ENCODE results near the gene MMP13.
"Not testable (repeated sequence)": the region's sequence is repeated elsewhere in the genome, so short reads cannot be mapped to it uniquely, and the experiment has no call there.

Gene MMP13

GRCh38 chr11:102955624-102956023 lies at the start of gene MMP13:
Gene MMP13, minus strand, starts transcription at chr11:102955732. Its CDS starts 27 bp downstream, at chr11:102955705.
- no peak for DNase-seq

DNA sequence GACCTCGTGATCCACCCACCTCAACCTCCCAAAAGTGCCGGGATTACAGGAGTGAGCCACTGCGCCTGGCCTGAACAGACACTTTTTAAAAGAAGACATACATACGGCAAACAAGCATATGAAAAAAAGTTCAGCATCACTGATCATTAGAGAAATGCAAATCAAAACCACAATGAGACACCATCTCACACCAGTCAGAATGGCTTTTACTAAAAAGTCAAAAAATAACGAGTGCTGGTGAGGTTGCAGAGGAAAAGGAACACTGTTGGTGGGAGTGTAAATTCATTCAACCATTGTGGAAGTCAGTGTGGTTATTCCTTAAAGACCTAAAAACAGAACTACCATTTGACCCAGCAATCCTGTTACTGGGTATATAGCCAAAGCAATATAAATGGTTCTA lies 48.7 kb upstream of the MMP13 start:
- DNase-seq: not testable (repeated sequence)

GRCh38 chr11:102994105-102994504 lies 38.6 kb upstream of the MMP13 start:
- no peak for DNase-seq

- DNase-seq: no peak
These were observed 36.2 kb upstream of the MMP13 start for GRCh38 chr11:102991776-102992175.

DNA sequence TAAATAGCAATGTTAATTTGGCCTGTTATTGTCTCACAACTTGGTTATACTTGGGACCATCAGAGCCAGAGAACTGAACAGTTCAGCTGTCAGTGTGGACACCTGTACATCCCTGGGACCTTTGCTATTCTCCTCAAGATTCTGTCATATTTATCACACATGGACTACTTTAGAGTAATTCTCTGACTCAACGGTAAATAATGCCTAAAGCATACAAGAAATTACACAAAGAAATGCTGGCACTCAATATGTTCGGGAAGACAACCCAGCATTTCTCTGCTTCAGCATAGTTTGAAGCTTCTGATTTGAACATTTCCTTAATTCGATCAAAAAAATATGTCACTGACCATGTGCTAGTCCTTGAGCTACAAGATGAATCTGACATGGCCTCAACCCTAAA lies 34.6 kb upstream of the MMP13 start:
- DNase-seq: no peak

- DNase-seq: no peak
These were observed 34.0 kb upstream of the MMP13 start for GRCh38 chr11:102989379-102990047.

GRCh38 chr11:102986815-102987214 lies 31.3 kb upstream of the MMP13 start:
- DNase-seq: no peak

- DNase-seq: no peak
These were observed 30.3 kb upstream of the MMP13 start for GRCh38 chr11:102985850-102986249.

DNA sequence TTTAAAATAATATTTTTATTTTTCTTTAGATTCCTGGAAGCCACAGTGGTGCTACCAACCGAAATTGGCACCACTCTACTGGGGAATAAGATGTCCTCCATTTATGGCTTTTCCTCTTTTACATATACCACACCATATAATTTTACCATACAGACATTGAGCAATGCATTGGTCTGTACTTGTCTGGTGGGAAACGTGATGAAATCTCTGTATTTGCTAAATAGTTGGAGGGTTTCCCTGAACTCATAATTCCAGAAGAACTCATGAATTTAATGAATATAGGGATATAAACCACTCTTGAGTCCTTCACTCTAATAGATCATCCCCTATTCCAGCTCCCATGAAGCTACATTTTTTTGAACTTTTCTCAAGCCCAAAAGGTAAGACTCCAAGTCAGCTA lies 28.0 kb upstream of the MMP13 start:
- no peak for DNase-seq

GRCh38 chr11:102981324-102981910 lies 25.9 kb upstream of the MMP13 start:
- no peak for DNase-seq

DNA sequence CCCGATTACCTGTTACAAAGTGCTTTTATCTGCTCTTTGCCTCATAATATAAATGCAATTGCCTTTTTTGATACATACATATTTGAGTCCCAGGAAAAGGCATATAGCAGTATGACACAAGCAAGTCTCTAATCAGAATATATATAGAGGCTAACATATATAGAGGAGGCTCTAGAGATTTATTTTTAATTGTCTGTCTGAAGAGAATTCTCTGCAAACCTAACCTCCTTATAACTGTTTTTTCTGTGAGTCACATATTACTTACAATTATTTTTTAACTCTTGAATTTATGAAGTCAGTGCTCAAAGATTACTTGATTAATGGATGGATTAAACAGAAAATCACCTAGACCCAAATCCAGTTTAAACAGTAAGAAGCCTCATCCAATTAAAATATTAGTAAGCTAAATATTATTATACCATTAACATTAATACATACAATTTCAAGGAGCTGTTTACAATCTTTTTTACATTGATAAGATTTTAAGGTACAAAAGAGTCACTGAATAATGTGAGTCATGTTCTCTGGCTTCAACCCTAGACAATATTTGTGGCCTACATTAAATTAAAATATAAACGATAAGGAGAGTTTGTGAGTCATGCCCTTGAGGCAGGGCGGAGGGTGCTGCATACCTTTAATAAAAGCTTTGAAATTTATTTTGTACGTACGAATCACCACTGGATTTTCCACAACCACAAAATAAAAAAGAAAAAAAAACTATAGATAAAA lies 19.2 kb upstream of the MMP13 start:
- no peak for DNase-seq

DNA sequence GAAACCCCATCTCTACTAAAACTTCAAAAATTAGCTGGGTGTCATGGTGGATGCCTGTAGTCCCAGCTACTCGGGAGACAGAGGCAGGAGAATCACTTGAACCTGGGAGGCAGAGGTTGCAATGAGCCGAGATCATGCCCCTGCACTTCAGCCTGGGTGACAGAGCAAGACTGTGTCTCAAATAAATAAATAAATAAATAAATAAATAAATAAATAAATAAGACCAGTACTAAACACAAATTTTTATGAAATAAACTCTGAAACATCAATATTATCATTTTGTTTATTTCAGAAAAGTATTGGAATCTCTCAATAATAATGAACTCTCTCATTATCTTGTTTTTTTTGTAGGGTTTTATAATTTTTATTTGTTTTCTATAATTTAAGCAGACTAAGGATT lies 18.2 kb upstream of the MMP13 start:
- DNase-seq: not testable (repeated sequence)

DNA sequence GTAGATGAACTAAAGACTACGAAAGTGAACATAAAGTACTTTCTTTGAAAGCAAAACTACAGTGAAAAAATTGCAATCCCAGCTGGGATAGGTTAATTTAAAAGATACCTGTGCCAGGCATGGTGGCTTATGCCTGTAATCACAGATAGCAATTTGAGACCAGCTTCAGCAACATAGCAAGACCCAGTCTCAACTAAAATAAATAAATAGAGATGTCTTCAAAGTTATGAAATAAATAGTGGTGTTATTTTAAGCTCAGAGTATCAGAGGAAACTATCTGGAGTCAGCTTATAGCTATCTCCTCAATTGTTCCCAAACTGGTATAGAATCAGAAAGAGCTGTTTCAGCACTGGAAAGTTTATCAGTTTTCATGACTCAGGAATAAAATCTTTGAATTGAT lies 17.3 kb upstream of the MMP13 start:
- no peak for DNase-seq

GRCh38 chr11:102971766-102972165 lies 16.2 kb upstream of the MMP13 start:
- DNase-seq: no peak

DNA sequence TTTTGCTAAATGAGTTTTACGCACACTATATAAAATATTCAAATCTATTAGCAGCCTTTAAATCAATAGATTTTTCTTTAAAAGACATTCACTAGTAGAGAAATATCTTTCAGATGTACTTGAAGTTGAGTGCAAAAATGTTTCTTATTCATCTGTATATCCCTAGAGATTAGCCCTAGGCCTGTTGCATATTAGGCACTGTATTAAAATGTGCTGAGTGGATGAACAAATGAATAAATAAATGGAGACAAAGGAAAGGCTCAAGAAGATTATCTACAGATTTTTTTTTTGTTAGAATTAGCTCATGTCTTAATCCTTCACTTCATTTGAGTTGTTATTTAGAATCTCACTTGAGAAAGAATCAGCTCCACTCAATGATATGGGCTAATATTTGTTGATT lies 12.0 kb upstream of the MMP13 start:
- DNase-seq: no peak

GRCh38 chr11:102966011-102966410 lies 10.5 kb upstream of the MMP13 start:
- DNase-seq: no peak

- DNase-seq: no peak
These were observed 9.3 kb upstream of the MMP13 start for GRCh38 chr11:102964867-102965266.

DNA sequence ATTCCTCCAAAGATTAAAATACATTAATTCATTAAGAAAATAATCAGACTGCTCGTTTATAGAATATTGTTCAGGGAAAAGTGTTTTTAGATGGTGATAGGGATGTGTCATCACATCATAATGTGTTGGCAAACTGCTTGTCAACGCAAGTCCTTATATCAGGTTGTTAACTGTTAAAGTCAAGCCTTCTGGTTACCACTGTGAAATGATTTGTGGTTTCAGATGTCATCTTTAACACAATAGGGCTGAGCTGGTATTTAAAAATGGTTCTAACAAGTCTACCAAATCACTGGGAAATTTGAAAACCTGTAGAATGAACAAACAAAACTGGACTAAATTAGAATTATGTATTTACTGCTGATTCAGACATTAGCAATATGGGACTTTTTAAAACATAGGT lies 2.4 kb upstream of the MMP13 start:
- no peak for DNase-seq

DNA sequence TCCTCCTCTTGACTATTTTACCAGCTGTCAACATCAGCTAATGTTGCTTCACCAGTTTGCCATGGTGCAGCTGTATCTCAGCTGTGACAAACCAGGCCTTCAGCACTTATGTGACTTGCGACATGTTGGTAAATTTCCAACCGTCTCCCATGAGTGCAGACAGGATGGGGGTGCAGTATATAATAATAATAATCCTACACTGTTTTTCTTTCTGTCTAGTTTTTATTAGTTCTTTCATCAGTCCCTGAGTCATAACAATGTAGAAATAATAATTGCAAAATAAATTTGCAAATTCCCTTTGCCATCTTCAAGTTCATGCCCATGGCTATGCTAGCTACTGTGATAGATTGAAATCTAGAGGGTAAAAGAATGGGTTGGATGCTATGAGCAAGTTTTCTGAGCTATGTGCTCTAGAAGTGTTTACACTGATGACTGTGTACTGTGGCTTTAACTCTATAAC lies 4.9 kb downstream of the MMP13 start:
- no peak for DNase-seq

- no peak for DNase-seq
These were observed 9.3 kb downstream of the MMP13 start for GRCh38 chr11:102946237-102946636.

DNA sequence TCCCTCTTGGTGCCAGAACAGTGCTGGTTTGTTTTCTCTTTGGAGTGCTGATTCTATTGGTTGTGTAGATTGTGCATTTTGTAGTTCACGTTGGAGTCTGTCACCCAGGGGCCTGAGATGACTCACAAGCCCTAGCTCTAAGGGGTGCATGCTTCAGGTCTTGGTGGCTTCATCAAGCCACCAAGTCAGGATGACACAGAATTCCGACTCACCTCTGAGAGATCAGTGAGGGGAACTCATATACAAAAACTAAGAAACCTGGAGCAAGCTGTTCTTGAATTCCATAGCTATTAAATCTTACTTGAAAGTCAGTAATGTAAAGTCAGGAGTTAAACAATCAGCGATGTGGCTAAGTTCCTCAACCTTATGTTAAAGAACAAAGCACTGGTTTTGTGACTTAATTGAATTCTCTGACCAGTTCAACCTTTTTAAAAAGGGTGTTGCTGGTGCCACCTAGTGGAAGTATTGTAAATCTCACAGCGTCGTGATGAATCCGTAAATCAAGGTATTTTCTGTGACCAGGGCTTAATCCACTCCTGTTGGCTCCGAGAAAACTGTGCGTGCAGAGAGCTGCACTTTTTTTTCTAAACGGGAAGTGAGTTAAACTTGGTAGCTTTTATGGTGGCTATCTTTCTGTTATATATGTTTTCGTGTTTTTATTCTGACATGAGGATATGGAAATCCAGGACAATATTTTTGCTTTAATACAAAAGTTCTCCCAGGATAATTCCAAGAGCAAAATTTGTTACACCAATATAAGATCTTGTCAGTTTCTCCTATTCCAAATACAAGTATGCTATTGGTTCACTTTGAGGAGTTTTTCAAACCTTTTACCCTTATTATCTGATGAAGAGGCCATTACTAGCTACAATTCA lies 14.6 kb downstream of the MMP13 start:
- DNase-seq: no peak

- DNase-seq: no peak
These were observed 18.5 kb downstream of the MMP13 start for GRCh38 chr11:102936864-102937509.

DNA sequence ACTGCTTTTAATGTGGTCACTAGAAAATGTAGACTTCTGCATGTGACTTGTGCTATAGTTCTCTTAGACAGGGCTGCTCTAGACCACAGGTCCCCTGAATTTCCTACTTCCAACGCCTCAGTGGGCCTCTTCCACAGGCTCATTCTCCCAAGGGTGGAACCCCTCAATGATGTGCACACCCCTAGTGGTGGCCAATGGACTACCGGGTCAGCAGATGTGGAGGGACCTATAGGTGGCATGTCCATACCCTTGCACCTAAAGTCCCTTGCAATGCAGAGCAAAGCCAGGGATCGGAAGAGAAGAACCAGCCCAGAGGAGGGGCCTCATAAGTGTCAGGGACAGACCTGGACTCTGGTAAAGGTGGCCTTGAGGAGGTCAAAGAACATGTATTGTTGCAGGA lies 20.0 kb downstream of the MMP13 start:
- no peak for DNase-seq
